Keratinocyte (primary cell): ENCODE results near the gene CDC42SE2. TPM values are rescaled to one million over a fixed set of nuclear protein-coding genes. Genes with fewer than 3 reads are reported as not detected.
"Not testable (repeated sequence)": the region's sequence is repeated elsewhere in the genome, so short reads cannot be mapped to it uniquely, and the experiment has no call there.

Experiments used
- DNase-seq: peaks from one replicate; pipeline ENCODE4 v3.0.0-alpha.2; 2011; ENCODE audit warnings: low read depth, missing footprints, low spot score
- FAIRE-seq: peaks from 2 replicates; lab custom pipeline; 2011; peaks lifted over from hg19 to GRCh38; lab: Jason Lieb, UNC
- H2AFZ ChIP-seq: 2 replicates; pipeline ENCODE4 v1.6.0; 2012; ENCODE audit warnings: low read length, control low read depth, inconsistent platforms; ENCODE audit not compliant: control insufficient read depth
- H3K27ac ChIP-seq: 2 replicates; pipeline ENCODE4 v1.5.1; 2011; ENCODE audit warnings: low read length; ENCODE audit not compliant: control insufficient read depth, insufficient read depth
- H3K27me3 ChIP-seq: 3 replicates; pipeline ENCODE4 v1.6.0; 2011; ENCODE audit warnings: low read length; ENCODE audit not compliant: control insufficient read depth, insufficient read depth; ENCODE audit errors: extremely low read depth
- H3K36me3 ChIP-seq, 2 experiments: 2 replicates in 1 of 2; 3 replicates in 1 of 2; pipeline ENCODE4 v1.5.1; 2011; ENCODE audit warnings: low read length in 2 of 2, mild to moderate bottlenecking in 1 of 2; ENCODE audit not compliant: control insufficient read depth in 2 of 2, insufficient read depth in 2 of 2; ENCODE audit errors: extremely low read depth in 1 of 2
- H3K4me1 ChIP-seq: 3 replicates; pipeline ENCODE4 v1.5.1; 2011; ENCODE audit warnings: low read length; ENCODE audit not compliant: control insufficient read depth, insufficient read depth; ENCODE audit errors: extremely low read depth
- H3K4me2 ChIP-seq: 3 replicates; pipeline ENCODE4 v1.6.0; 2011; ENCODE audit warnings: low read depth, low read length; ENCODE audit not compliant: control insufficient read depth, insufficient read depth; ENCODE audit errors: extremely low read depth
- H3K4me3 ChIP-seq, 3 experiments: fragments of 200-600 bp in 1 of 3; sonication (generic) in 1 of 3; 2 replicates in 2 of 3; 3 replicates in 1 of 3; pipeline ENCODE4 v1.5.1; 2011 to 2016; ENCODE audit warnings: low read length in 3 of 3, mild to moderate bottlenecking in 3 of 3, control low read depth in 2 of 3, inconsistent platforms in 1 of 3, low read depth in 1 of 3, mixed read lengths in 1 of 3, mixed run types in 1 of 3, moderate library complexity in 1 of 3; ENCODE audit not compliant: control insufficient read depth in 2 of 3, insufficient read depth in 2 of 3; ENCODE audit errors: extremely low read depth in 1 of 3
- H3K79me2 ChIP-seq: 2 replicates; pipeline ENCODE4 v1.6.0; 2012; ENCODE audit warnings: low read length; ENCODE audit not compliant: control insufficient read depth, insufficient read depth
- H3K9ac ChIP-seq: 3 replicates; pipeline ENCODE4 v1.6.0; 2011; ENCODE audit warnings: low read length; ENCODE audit not compliant: control insufficient read depth, insufficient read depth; ENCODE audit errors: extremely low read depth
- H3K9me1 ChIP-seq: 3 replicates; pipeline ENCODE4 v1.6.0; 2011; ENCODE audit warnings: low read length; ENCODE audit not compliant: control insufficient read depth, insufficient read depth; ENCODE audit errors: extremely low read depth
- H3K9me3 ChIP-seq: 2 replicates; pipeline ENCODE4 v1.5.1; 2012; ENCODE audit warnings: low read depth, low read length; ENCODE audit not compliant: control insufficient read depth
- H4K20me1 ChIP-seq: 3 replicates; pipeline ENCODE4 v1.6.0; 2011; ENCODE audit warnings: low read length; ENCODE audit not compliant: control insufficient read depth, insufficient read depth; ENCODE audit errors: extremely low read depth
- CTCF ChIP-seq, 3 experiments: IDR thresholded peaks in 1 of 3; conservative IDR thresholded peaks in 1 of 3; optimal IDR thresholded peaks in 1 of 3; 2 replicates in 2 of 3; 3 replicates in 1 of 3; pipeline versions ENCODE3 to v1.5.1; 2011; ENCODE audit warnings: low read length in 3 of 3, mild to moderate bottlenecking in 3 of 3, moderate library complexity in 2 of 3, control low read depth in 1 of 3, inconsistent platforms in 1 of 3; ENCODE audit not compliant: insufficient read depth in 2 of 3; ENCODE audit errors: extremely low read depth in 1 of 3
- EZH2 ChIP-seq: IDR thresholded peaks from one replicate; pipeline ENCODE4 v1.6.1; 2012; ENCODE audit warnings: inconsistent platforms, mild to moderate bottlenecking, low read length, moderate library complexity
- dilution Hi-C: fragments of 300-500 bp; cut with MboI; formaldehyde crosslinking; loops from one replicate; pipeline ENCODE4 v1.7.0; 2020; ENCODE audit warnings: low sequenced_read_pairs; ENCODE audit not compliant: extremely low pct_ligation_motif_present
- polyA plus RNA-seq, 5 experiments: library from polyadenylated mRNA; depleted of rRNA in 3 of 5; stranded (reverse) in 3 of 5; stranded (forward) in 1 of 5; unstranded in 1 of 5; fragments of >200 nt; gene quantifications; 1 replicate in 1 of 5; 2 replicates in 3 of 5; 3 replicates in 1 of 5; pipeline versions ENCODE4 v1.2.1 to v1.2.3, GENCODE V29; 2011 to 2012; ENCODE audit warnings: missing spikeins in 2 of 5, low read depth in 1 of 5, low replicate concordance in 1 of 5

CDC42SE2 gene
- polyA plus RNA-seq, 1 donor (not counting 4 experiments of a cell fraction or from before 2014, with no cell fraction given), result 32.5 TPM

GRCh38 chr5:131250751-131251475, 12.9 kb upstream of the CDC42SE2 start:
- no peak overlapping the region for H3K27ac ChIP-seq
- H3K9me1 ChIP-seq, result no peaks in the 10 kb centered on the region
- no peak overlapping the region for H2AFZ ChIP-seq
- H3K36me3 ChIP-seq, result no peaks in the 10 kb centered on the region
- H3K9ac ChIP-seq, result no peak overlapping the region
- DNase-seq (no peak), FAIRE-seq (no peak)
- H3K79me2 ChIP-seq, result no peaks in the 10 kb centered on the region
- no peaks in the 10 kb centered on the region for H3K9me3 ChIP-seq
- no peak overlapping the region for H3K4me2 ChIP-seq
- no peaks in the 10 kb centered on the region for H3K27me3 ChIP-seq
- H3K4me1 ChIP-seq, result no peaks in the 10 kb centered on the region
- H4K20me1 ChIP-seq, result no peaks in the 10 kb centered on the region
- no peak overlapping the region for H3K4me3 ChIP-seq
- TF ChIP-seq CTCF (optimal IDR thresholded peaks at IDR 0.05 in 1 of 3, IDR thresholded peaks at IDR 0.05 in 1 of 3, conservative IDR thresholded peaks at IDR 0.05 in 1 of 3; ENCODE audit: extremely low read depth in 1 of 3, insufficient read depth in 2 of 3, low read length in 3 of 3) (no peak), EZH2 (no peak)
- dilution Hi-C loops, result no loop called here

GRCh38 chr5:131252824-131253171, 11.1 kb upstream of the CDC42SE2 start:
- Histone ChIP-seq H3K27me3 (no peaks in the 10 kb centered on the region), H3K27ac (no peak overlapping the region), H3K9me1 (no peaks in the 10 kb centered on the region), H2AFZ (no peak overlapping the region), H3K36me3 (no peaks in the 10 kb centered on the region), H3K79me2 (no peaks in the 10 kb centered on the region), H3K9me3 (no peaks in the 10 kb centered on the region), H3K9ac (no peak overlapping the region), H3K4me2 (no peak overlapping the region), H4K20me1 (no peaks in the 10 kb centered on the region), H3K4me1 (no peaks in the 10 kb centered on the region), H3K4me3 (no peak overlapping the region)
- FAIRE-seq (no peak), DNase-seq (no peak)
- no peak for TF ChIP-seq CTCF (optimal IDR thresholded peaks at IDR 0.05 in 1 of 3, IDR thresholded peaks at IDR 0.05 in 1 of 3, conservative IDR thresholded peaks at IDR 0.05 in 1 of 3; ENCODE audit: extremely low read depth in 1 of 3, insufficient read depth in 2 of 3, low read length in 3 of 3)
- no peak for TF ChIP-seq EZH2
- dilution Hi-C loops, result no loop called here

GRCh38 chr5:131254025-131254424, 9.8 kb upstream of the CDC42SE2 start:
- H3K4me2 ChIP-seq, dilution Hi-C loops, H3K36me3 ChIP-seq, H3K27me3 ChIP-seq, H3K4me1 ChIP-seq, H4K20me1 ChIP-seq, DNase-seq, H3K9me3 ChIP-seq, H3K9me1 ChIP-seq, H2AFZ ChIP-seq, H3K27ac ChIP-seq, H3K79me2 ChIP-seq, FAIRE-seq, H3K9ac ChIP-seq, H3K4me3 ChIP-seq: not testable (repeated sequence)
